Immature natural killer cell (primary cell): ENCODE results near the gene CRMP1. TPM values are rescaled to one million over a fixed set of nuclear protein-coding genes. Genes with fewer than 3 reads are reported as not detected.

ENCODE experiments used
- DNase-seq, 3 donors: peaks; one replicate each; pipeline ENCODE4 v3.0.0; 2022; ENCODE audit warnings: mixed read lengths in 1 of 3
- H3K27ac Mint-ChIP-seq, 6 donors: one replicate each; pipeline ENCODE4 v1.8.0; 2020; ENCODE audit warnings: mixed read lengths in 6 of 6, mild to moderate bottlenecking in 5 of 6, inconsistent platforms in 4 of 6, moderate library complexity in 3 of 6
- H3K27me3 Mint-ChIP-seq, 3 donors: one replicate each; pipeline ENCODE4 v1.8.0; 2020 to 2021; ENCODE audit warnings: low read depth in 3 of 3, mild to moderate bottlenecking in 3 of 3, mixed read lengths in 3 of 3, moderate library complexity in 3 of 3, inconsistent platforms in 1 of 3
- H3K36me3 Mint-ChIP-seq, 3 donors: one replicate each; pipeline ENCODE4 v1.8.0; 2020; ENCODE audit warnings: mixed read lengths in 3 of 3, inconsistent platforms in 2 of 3, mild to moderate bottlenecking in 2 of 3
- H3K4me1 Mint-ChIP-seq, 2 donors: one replicate each; pipeline ENCODE4 v1.8.0; 2020; ENCODE audit warnings: inconsistent platforms in 2 of 2, mild to moderate bottlenecking in 2 of 2, mixed read lengths in 2 of 2, moderate library complexity in 1 of 2
- H3K4me3 Mint-ChIP-seq, 5 donors: one replicate each; pipeline ENCODE4 v1.8.0; 2020; ENCODE audit warnings: mild to moderate bottlenecking in 5 of 5, mixed read lengths in 5 of 5, inconsistent platforms in 3 of 5, moderate library complexity in 3 of 5
- H3K9me3 Mint-ChIP-seq, 6 donors: one replicate each; pipeline ENCODE4 v1.8.0; 2020; ENCODE audit warnings: mild to moderate bottlenecking in 6 of 6, mixed read lengths in 6 of 6, inconsistent platforms in 4 of 6, moderate library complexity in 3 of 6
- polyA plus RNA-seq, 3 donors: library from polyadenylated mRNA; unstranded; fragments of 300-500 nt; fragmentation: Illumina TruSeq; gene quantifications; one replicate each; pipeline ENCODE4 v1.2.3, GENCODE V29; 2021

The CRMP1 gene
- polyA plus RNA-seq, 3 donors from 2014 or later: not detected

DNA sequence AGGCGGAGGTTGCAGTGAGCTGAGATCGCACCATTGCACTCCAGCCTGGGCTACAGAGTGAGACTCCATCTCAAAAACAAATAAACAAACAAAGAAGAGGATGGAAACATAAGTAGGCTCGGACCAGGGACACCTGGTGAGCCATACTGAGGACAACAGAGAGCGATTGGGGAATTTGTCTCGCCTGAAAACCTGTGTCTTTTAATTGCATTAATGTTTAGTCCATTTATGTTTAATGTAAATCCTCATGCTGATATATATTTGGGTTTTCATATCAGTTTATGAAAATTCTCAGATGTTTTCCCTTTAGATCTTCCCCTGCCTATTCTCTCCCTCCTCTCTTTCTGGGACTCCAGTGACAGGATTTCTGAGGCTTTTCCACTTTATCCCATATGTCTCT is 97.3 kb downstream of the CRMP1 start:
- Mint-ChIP-seq H3K4me3 (no peak overlapping the region), H3K27me3 (peaks cover 0 to 2% (median 2%) of the 10 kb centered on the region in 3 donors), H3K36me3 (no peaks in the 10 kb centered on the region), H3K4me1 (no peaks in the 10 kb centered on the region), H3K9me3 (no peaks in the 10 kb centered on the region), H3K27ac (no peak overlapping the region)
- DNase-seq: no peak

- Mint-ChIP-seq H3K4me3 (no peak overlapping the region), H3K27me3 (peaks cover 0 to 6% (median 2%) of the 10 kb centered on the region in 3 donors), H3K27ac (no peak overlapping the region), H3K9me3 (no peaks in the 10 kb centered on the region), H3K4me1 (no peaks in the 10 kb centered on the region), H3K36me3 (no peaks in the 10 kb centered on the region)
- no peak for DNase-seq
Measured at GRCh38 chr4:5793514-5793913, 99.4 kb downstream of the CRMP1 start.

DNA sequence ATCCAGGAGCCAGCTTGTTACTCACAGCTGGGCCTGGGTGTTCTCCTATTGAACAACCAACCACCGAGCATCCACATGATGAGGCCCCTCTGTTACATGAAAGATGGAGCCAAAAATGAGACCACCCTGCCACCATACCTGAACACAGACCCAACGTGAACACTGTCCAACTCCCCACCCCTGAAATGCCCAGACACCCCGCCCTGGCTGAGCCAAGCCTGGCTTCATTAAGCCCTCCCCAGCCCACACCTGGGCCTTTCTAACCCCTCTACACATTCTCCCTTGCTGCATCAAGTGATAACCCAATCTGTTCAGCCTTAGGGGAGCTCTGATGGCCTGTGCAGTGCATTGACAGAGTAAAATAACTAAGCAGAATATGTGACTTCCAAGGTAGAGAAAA is 101.2 kb downstream of the CRMP1 start:
- H3K27me3 Mint-ChIP-seq: peaks cover 0 to 7% (median 4%) of the 10 kb centered on the region in 3 donors
- no peak overlapping the region for H3K27ac Mint-ChIP-seq
- H3K36me3 Mint-ChIP-seq: no peaks in the 10 kb centered on the region
- H3K4me3 Mint-ChIP-seq: no peak overlapping the region
- DNase-seq: no peak
- H3K9me3 Mint-ChIP-seq: no peaks in the 10 kb centered on the region
- no peaks in the 10 kb centered on the region for H3K4me1 Mint-ChIP-seq

- no peaks in the 10 kb centered on the region for H3K4me1 Mint-ChIP-seq
- no peak for DNase-seq
- no peak overlapping the region for H3K4me3 Mint-ChIP-seq
- peaks cover 0 to 7% (median 2%) of the 10 kb centered on the region in 3 donors for H3K27me3 Mint-ChIP-seq
- H3K9me3 Mint-ChIP-seq: no peaks in the 10 kb centered on the region
- no peaks in the 10 kb centered on the region for H3K36me3 Mint-ChIP-seq
- no peak overlapping the region for H3K27ac Mint-ChIP-seq
Measured at GRCh38 chr4:5790546-5790857, 102.4 kb downstream of the CRMP1 start.

DNA sequence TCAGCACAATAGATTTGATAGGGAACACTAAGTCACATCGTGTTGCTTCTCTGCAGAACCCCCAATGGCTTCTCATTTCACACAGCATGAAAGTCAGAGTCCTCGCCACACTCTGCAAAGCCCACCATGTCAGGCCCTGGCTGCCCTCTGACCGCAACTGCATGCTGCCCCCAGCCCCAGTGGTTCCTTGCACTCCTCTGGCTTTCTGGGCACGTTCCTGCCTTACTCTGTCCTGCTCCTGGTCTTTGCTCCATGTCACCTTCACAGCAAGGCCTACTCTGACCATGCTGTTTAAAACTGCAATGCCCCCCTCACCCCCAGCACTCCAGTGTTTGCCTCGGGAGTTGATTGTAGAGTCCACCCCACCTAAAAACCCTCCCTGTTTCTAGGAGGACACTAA is 103.7 kb downstream of the CRMP1 start:
- H3K4me3 Mint-ChIP-seq: no peak overlapping the region
- no peak overlapping the region for H3K27ac Mint-ChIP-seq
- no peaks in the 10 kb centered on the region for H3K9me3 Mint-ChIP-seq
- H3K36me3 Mint-ChIP-seq: no peaks in the 10 kb centered on the region
- no peaks in the 10 kb centered on the region for H3K4me1 Mint-ChIP-seq
- peaks cover 0 to 7% (median 2%) of the 10 kb centered on the region in 3 donors for H3K27me3 Mint-ChIP-seq
- DNase-seq: no peak

DNA sequence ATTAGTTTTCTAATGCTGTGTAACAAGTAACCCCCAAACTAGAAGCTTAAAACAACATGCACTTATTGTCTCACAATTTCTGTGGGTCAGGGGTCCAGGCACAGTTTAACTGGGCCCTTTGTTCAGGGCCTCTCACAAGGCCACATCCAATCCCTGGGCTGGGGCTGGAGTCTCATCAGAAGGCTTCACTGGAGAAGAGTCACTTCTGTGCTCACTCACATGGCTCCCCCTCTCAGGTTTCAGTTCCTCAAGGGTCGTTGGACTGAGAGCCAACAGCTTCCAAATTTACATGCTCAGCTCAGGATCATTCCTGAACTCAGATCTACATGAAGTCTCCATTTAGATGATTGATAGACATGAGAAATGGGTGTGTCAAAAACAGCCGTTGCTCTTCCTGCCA is 104.7 kb downstream of the CRMP1 start:
- H3K4me3 Mint-ChIP-seq: no peak overlapping the region
- no peaks in the 10 kb centered on the region for H3K9me3 Mint-ChIP-seq
- H3K27me3 Mint-ChIP-seq: peaks cover 0 to 7% (median 3%) of the 10 kb centered on the region in 3 donors

GRCh38 chr4:5787311-5787710 is 105.6 kb downstream of the CRMP1 start:
- no peaks in the 10 kb centered on the region for H3K36me3 Mint-ChIP-seq
- no peak overlapping the region for H3K4me3 Mint-ChIP-seq
- no peak overlapping the region for H3K27ac Mint-ChIP-seq
- H3K9me3 Mint-ChIP-seq: no peaks in the 10 kb centered on the region
- peaks cover 0 to 8% (median 5%) of the 10 kb centered on the region in 3 donors for H3K27me3 Mint-ChIP-seq
- no peak for DNase-seq
- H3K4me1 Mint-ChIP-seq: no peaks in the 10 kb centered on the region

More for the DNA sequence above, 104.7 kb downstream of the CRMP1 start:
- Mint-ChIP-seq H3K36me3 (no peaks in the 10 kb centered on the region), H3K4me1 (no peaks in the 10 kb centered on the region), H3K27ac (no peak overlapping the region)
- no peak for DNase-seq

- Mint-ChIP-seq H3K4me3 (no peak overlapping the region), H3K27ac (no peak overlapping the region), H3K36me3 (no peaks in the 10 kb centered on the region), H3K9me3 (no peaks in the 10 kb centered on the region), H3K27me3 (peaks cover 2 to 13% (median 9%) of the 10 kb centered on the region in 3 donors), H3K4me1 (no peaks in the 10 kb centered on the region)
- no peak for DNase-seq
Measured at GRCh38 chr4:5785806-5786680, 106.8 kb downstream of the CRMP1 start.

- Mint-ChIP-seq H3K4me1 (no peaks in the 10 kb centered on the region), H3K4me3 (no peak overlapping the region), H3K27me3 (peaks cover 2 to 13% (median 9%) of the 10 kb centered on the region in 3 donors), H3K9me3 (no peaks in the 10 kb centered on the region), H3K27ac (no peak overlapping the region), H3K36me3 (no peaks in the 10 kb centered on the region)
- no peak for DNase-seq
Measured at GRCh38 chr4:5784960-5785611, 107.8 kb downstream of the CRMP1 start.

- no peaks in the 10 kb centered on the region for H3K4me1 Mint-ChIP-seq
- H3K27me3 Mint-ChIP-seq: peaks cover 2 to 9% (median 8%) of the 10 kb centered on the region in 3 donors
- no peak overlapping the region for H3K27ac Mint-ChIP-seq
- no peaks in the 10 kb centered on the region for H3K9me3 Mint-ChIP-seq
- H3K4me3 Mint-ChIP-seq: no peak overlapping the region
- no peaks in the 10 kb centered on the region for H3K36me3 Mint-ChIP-seq
- no peak for DNase-seq
Measured at GRCh38 chr4:5784021-5784420, 108.9 kb downstream of the CRMP1 start.

DNA sequence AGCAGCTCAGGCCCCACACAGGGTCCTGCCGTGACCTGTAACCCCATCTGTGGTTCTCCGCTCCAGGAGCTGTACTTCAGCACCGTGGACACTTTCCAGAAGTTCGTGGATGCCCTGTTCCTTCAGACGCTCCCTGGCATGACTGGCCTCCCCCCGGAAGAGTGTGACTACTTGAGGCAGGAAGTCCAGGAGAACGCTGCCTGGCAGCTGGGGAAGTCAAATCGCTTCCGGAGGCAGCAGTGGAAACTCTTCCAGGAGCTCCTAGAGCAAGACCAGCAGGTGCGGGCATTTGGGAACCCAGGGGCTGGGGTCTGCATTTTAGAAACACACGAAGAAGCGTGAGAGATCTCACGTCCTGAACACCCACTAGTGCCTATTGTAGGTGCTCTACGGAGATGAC is 109.4 kb downstream of the CRMP1 start:
- Mint-ChIP-seq H3K4me1 (no peaks in the 10 kb centered on the region), H3K4me3 (no peak overlapping the region), H3K27ac (no peak overlapping the region), H3K36me3 (no peaks in the 10 kb centered on the region), H3K9me3 (no peaks in the 10 kb centered on the region), H3K27me3 (peaks cover 2 to 9% (median 8%) of the 10 kb centered on the region in 3 donors)
- no peak for DNase-seq

DNA sequence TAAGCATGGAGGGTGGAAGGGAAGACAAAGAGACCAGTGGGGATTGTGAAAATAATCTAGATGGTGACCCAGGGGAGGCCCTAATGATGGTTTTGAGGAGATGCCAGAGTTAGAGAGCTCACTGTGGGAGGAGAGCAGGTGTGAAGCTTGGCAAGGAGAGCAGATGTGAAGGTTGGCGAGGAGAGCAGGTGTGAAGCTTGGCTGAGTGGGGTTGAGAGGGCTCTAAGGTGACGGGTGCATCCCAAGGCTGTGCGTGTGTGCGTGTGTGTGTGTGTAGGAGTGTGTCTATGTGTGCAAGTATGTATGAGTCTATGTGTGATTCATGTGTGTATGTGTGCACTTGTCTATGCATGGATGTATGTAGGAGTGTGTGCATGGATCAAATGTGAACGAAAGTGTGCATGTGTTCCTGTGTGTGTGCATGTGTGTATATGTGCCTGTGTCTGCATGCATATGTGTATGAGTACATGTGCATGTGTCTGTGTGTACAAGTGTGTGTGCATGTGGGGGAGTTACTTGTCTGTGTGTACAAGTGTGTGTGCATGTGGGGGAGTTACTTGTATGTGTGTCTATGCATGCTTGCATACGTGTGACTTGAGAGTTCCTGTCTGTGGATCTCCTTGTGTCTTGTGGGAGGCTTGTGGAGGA is 109.9 kb downstream of the CRMP1 start:
- H3K36me3 Mint-ChIP-seq: no peaks in the 10 kb centered on the region
- no peak for DNase-seq
- H3K4me1 Mint-ChIP-seq: no peaks in the 10 kb centered on the region
- no peaks in the 10 kb centered on the region for H3K9me3 Mint-ChIP-seq
- H3K4me3 Mint-ChIP-seq: no peak overlapping the region
- no peak overlapping the region for H3K27ac Mint-ChIP-seq
- H3K27me3 Mint-ChIP-seq: peaks cover 2 to 9% (median 8%) of the 10 kb centered on the region in 3 donors

DNA sequence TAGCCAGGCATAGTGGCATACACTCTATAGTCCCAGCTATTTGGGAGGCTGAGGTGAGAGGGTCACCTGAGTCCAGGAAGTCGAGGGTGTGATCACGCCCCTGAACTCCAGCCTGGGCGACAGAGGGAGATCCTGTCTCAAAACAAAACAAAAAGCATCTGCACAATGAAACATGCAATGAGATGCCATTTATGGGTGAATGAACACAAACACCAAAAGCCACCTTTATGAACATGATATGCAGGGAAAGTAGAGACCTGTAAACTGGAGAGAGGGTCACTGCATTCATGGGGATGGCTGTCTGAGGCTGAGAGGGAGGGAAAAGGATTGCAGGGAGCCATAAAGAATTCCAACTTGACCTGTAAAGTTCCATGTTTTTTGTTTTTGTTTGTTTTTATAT is 111.2 kb downstream of the CRMP1 start:
- Mint-ChIP-seq H3K9me3 (peaks cover 0 to 5% (median under 1%) of the 10 kb centered on the region in 6 donors), H3K4me3 (no peak overlapping the region), H3K4me1 (no peaks in the 10 kb centered on the region), H3K27me3 (peaks cover 2 to 8% (median 8%) of the 10 kb centered on the region in 3 donors), H3K27ac (no peak overlapping the region), H3K36me3 (peaks cover 0 to under 1% (median 0%) of the 10 kb centered on the region in 3 donors)
- no peak for DNase-seq

GRCh38 chr4:5780831-5781480 is 111.9 kb downstream of the CRMP1 start:
- H3K36me3 Mint-ChIP-seq: peaks cover 0 to 6% (median 0%) of the 10 kb centered on the region in 3 donors
- H3K27ac Mint-ChIP-seq: no peak overlapping the region
- no peak overlapping the region for H3K4me3 Mint-ChIP-seq
- H3K4me1 Mint-ChIP-seq: no peaks in the 10 kb centered on the region
- DNase-seq: no peak
- H3K27me3 Mint-ChIP-seq: peaks cover 2 to 12% (median 8%) of the 10 kb centered on the region in 3 donors
- H3K9me3 Mint-ChIP-seq: peaks cover 0 to 11% (median 6%) of the 10 kb centered on the region in 6 donors
